Testis (tissue), 2 donors: ENCODE data around the gene RGS11.

Source experiments
- POLR2A ChIP-seq: fragments of 450-650 bp; IDR thresholded peaks from one replicate; pipeline ENCODE4 v1.6.1; 2017; ENCODE audit warnings: antibody characterized with exemption, mild to moderate bottlenecking, moderate library complexity
- TF ChIP-seq, protein P1 (sequence below), 3 experiments: fragments of 450-650 bp in 2 of 3; fragments of 200-600 bp in 1 of 3; sonication (generic) in 1 of 3; IDR thresholded peaks; one replicate each; pipeline ENCODE4 v1.5.1; 2016 to 2019; ENCODE audit warnings: antibody characterized with exemption in 3 of 3, mild to moderate bottlenecking in 2 of 3, moderate library complexity in 1 of 3

GRCh38 chr16:289395-289997 is 13.8 kb upstream of the RGS11 start:
- TF ChIP-seq, protein P1, sequence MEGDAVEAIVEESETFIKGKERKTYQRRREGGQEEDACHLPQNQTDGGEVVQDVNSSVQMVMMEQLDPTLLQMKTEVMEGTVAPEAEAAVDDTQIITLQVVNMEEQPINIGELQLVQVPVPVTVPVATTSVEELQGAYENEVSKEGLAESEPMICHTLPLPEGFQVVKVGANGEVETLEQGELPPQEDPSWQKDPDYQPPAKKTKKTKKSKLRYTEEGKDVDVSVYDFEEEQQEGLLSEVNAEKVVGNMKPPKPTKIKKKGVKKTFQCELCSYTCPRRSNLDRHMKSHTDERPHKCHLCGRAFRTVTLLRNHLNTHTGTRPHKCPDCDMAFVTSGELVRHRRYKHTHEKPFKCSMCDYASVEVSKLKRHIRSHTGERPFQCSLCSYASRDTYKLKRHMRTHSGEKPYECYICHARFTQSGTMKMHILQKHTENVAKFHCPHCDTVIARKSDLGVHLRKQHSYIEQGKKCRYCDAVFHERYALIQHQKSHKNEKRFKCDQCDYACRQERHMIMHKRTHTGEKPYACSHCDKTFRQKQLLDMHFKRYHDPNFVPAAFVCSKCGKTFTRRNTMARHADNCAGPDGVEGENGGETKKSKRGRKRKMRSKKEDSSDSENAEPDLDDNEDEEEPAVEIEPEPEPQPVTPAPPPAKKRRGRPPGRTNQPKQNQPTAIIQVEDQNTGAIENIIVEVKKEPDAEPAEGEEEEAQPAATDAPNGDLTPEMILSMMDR (IDR thresholded peaks at IDR 0.05) = no peak
- no peak for TF ChIP-seq POLR2A
